Mesothelial cell of epicardium (in vitro differentiated cells): ENCODE data around the gene MOB3A. TPM values are rescaled to one million over a fixed set of nuclear protein-coding genes. Genes with fewer than 3 reads are reported as not detected.
A peak's percentile ranks its signal among the peaks of the same experiment; 100 is the strongest.

Source experiments
- DNase-seq, 2 experiments: peaks; one replicate each; pipeline ENCODE4 v3.0.0; 2021; ENCODE audit warnings: low spot score in 2 of 2; ENCODE audit not compliant: unreplicated experiment in 2 of 2
- H3K27ac Mint-ChIP-seq: 2 replicates; pipeline ENCODE4 v1.8.0; 2021; ENCODE audit warnings: mixed read lengths
- H3K27me3 Mint-ChIP-seq: 2 replicates; pipeline ENCODE4 v1.8.0; 2021; ENCODE audit warnings: low read depth, mixed read lengths
- H3K36me3 Mint-ChIP-seq: 2 replicates; pipeline ENCODE4 v1.8.0; 2021; ENCODE audit warnings: mixed read lengths
- H3K4me1 Mint-ChIP-seq: 2 replicates; pipeline ENCODE4 v1.8.0; 2021; ENCODE audit warnings: mixed read lengths
- H3K4me3 Mint-ChIP-seq: 2 replicates; pipeline ENCODE4 v1.8.0; 2021; ENCODE audit warnings: mild to moderate bottlenecking, moderate library complexity, mixed read lengths
- H3K9me3 Mint-ChIP-seq: 2 replicates; pipeline ENCODE4 v1.8.0; 2021; ENCODE audit warnings: mixed read lengths
- total RNA-seq: library from RNA; stranded (reverse); gene quantifications from 3 replicates; pipeline ENCODE4 v1.2.1, GENCODE V29; 2021
- TF ChIP-seq, protein P1 (sequence below): fragments of 200-600 bp; sonication (generic); IDR thresholded peaks from one replicate; pipeline ENCODE4 v1.5.0; 2021; ENCODE audit warnings: antibody characterized with exemption; ENCODE audit not compliant: unreplicated experiment

MOB3A gene
- total RNA-seq, 1 donor from 2014 or later = 34.7 TPM

DNA sequence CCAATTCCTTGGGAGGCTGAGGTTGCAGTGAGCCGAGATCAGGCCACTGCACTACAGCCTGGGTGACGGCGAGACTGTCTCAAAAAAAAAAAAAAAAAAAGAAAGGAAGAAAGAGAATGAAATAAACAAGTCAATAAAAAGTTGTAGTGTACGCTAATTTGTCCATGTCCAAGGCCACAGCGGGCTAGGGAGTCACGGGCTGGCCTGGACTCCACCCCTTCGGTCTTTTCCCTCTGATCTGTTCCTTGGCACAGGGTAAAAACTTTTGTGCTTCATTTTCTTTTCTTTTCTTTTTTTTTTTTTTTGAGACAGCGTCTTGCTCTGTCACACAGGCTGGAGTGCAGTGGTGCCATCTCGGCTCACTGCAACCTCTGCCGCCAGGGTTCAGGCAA lies 25.7 kb downstream of the MOB3A start:
- Mint-ChIP-seq H3K4me3 (no peak overlapping the region), H3K9me3 (no peaks in the 10 kb centered on the region), H3K27me3 (no peaks in the 10 kb centered on the region), H3K4me1 (no peaks in the 10 kb centered on the region), H3K27ac (no peak overlapping the region), H3K36me3 (peaks cover 21% of the 10 kb centered on the region)
- TF ChIP-seq, protein P1, sequence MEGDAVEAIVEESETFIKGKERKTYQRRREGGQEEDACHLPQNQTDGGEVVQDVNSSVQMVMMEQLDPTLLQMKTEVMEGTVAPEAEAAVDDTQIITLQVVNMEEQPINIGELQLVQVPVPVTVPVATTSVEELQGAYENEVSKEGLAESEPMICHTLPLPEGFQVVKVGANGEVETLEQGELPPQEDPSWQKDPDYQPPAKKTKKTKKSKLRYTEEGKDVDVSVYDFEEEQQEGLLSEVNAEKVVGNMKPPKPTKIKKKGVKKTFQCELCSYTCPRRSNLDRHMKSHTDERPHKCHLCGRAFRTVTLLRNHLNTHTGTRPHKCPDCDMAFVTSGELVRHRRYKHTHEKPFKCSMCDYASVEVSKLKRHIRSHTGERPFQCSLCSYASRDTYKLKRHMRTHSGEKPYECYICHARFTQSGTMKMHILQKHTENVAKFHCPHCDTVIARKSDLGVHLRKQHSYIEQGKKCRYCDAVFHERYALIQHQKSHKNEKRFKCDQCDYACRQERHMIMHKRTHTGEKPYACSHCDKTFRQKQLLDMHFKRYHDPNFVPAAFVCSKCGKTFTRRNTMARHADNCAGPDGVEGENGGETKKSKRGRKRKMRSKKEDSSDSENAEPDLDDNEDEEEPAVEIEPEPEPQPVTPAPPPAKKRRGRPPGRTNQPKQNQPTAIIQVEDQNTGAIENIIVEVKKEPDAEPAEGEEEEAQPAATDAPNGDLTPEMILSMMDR = no peak
- DNase-seq = no peak

DNA sequence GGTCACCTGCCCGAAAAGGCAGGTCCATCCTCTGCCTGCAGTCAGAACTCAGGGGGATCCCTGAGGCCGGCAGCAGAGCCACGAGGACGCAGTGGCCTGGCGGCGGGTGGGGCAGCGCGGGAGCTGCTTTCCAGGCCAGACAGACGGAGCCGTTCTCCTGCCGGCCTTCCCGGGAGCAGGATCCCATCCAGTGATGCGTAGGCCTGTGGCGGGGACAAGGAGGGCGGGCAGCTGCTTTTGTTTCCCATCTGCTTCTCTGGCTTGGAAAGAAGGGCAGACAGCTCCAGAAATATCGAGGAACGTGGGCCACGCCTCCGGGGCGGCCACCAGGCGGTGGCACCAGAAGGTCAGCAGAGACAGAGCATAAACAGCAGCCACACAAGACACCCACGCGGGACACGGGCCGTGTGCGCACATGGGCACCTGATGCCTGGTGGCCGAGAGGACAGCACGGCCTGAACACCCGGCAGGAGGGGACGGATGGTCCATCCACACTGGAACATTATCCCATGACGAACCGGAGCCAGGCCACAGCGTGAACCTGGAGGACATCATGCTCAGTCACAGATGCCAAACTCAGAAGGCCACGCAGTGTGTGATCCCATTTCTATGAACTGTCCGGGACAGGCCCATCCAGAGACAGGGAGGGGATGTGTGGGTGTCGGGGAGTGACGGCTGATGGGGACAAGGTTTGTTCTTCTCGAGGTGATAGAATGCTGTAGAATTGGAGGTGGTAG lies 31.2 kb downstream of the MOB3A start:
- Mint-ChIP-seq H3K27ac (peak overlapping the region; percentile 39), H3K27me3 (no peaks in the 10 kb centered on the region), H3K4me1 (peaks cover 21% of the 10 kb centered on the region), H3K36me3 (no peaks in the 10 kb centered on the region), H3K9me3 (no peaks in the 10 kb centered on the region), H3K4me3 (no peak overlapping the region)
- no peak for DNase-seq
- TF ChIP-seq, protein P1 = no peak

DNA sequence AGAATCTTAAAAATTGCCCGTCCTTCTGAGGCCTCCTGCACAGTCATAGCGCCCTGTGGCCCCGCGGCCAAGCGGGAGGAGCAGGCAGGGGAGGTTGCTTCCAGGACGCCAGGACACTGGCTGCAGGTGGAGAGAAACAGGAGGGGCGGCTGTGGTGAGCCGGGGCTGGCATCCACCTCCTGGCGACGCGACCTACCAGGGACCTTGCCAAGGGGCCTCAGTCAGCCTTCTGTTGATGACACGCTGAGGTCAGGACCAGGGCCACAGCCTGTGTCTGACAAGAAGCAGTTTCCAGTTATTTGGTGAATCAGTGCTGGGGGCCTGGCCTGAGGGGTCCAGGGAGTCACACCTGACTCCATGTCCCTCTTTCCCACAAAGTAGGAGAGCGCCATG lies 31.7 kb downstream of the MOB3A start:
- DNase-seq = no peak
- TF ChIP-seq, protein P1 = no peak
- Mint-ChIP-seq H3K9me3 (no peaks in the 10 kb centered on the region), H3K4me3 (no peak overlapping the region), H3K36me3 (no peaks in the 10 kb centered on the region), H3K27ac (peak overlapping the region; percentile 25), H3K27me3 (no peaks in the 10 kb centered on the region), H3K4me1 (peaks cover 25% of the 10 kb centered on the region)

DNA sequence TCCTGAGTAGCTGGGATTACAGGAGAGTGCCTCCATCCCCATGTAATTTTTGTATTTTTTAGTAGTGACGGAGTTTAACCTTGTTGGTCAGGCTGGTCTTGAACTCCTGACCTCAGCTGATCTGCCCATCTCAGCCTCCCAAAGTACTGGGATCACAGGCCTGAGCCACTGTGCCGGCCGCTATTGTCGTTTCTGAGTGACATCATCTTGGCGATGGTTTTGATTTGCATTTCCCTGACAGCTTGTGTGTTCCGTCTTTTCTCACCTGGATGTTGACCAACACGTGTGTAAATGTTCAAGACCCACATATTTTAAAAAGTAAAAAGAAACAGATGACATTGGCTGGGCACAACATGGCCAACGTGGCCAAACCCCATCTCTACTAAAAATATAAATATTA lies 32.3 kb downstream of the MOB3A start:
- H3K9me3 Mint-ChIP-seq = no peaks in the 10 kb centered on the region
- peaks cover 29% of the 10 kb centered on the region for H3K4me1 Mint-ChIP-seq
- no peak for DNase-seq
- TF ChIP-seq, protein P1 = no peak
- peak overlapping the region; percentile 43 for H3K27ac Mint-ChIP-seq
- no peaks in the 10 kb centered on the region for H3K27me3 Mint-ChIP-seq
- H3K4me3 Mint-ChIP-seq = no peak overlapping the region
- no peaks in the 10 kb centered on the region for H3K36me3 Mint-ChIP-seq

DNA sequence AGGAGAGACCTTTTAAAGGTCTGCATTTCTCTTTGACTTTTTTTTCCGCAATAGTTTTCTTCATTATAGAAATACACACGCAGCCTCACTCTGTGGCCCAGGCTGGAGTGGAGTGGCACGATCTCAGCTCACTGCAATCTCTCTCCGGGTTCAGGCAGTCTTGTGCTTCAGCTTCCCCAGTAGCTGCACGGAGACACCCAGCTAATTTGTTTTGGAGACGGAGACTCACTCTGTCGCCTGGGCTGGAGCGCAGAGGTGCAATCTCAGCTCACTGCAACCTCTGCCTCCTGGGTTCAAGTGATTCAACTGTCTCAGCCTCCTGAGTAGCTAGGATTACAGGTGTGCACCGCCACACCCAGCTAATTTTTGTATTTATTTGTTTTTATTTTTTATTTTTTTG lies 33.4 kb downstream of the MOB3A start:
- Mint-ChIP-seq H3K27me3 (no peaks in the 10 kb centered on the region), H3K36me3 (no peaks in the 10 kb centered on the region), H3K4me3 (peak overlapping the region; percentile 84), H3K9me3 (no peaks in the 10 kb centered on the region), H3K4me1 (peaks cover 34% of the 10 kb centered on the region), H3K27ac (peak overlapping the region; percentile 97)
- TF ChIP-seq, protein P1 = no peak
- DNase-seq = no peak
